Stomach (tissue), 4 donors: Measurements from ENCODE around the gene VRK2.

Source experiments
- EP300 ChIP-seq: sonication (generic); formaldehyde crosslinking; IDR thresholded peaks from one replicate; pipeline ENCODE4 v1.6.1; 2017; ENCODE audit warnings: antibody characterized with exemption
- POLR2A ChIP-seq, 4 donors: fragments of 450-650 bp; IDR thresholded peaks; one replicate each; pipeline ENCODE4 v1.6.1; 2016; ENCODE audit warnings: antibody characterized with exemption in 4 of 4, control low read depth in 2 of 4, mild to moderate bottlenecking in 1 of 4, moderate library complexity in 1 of 4
- POLR2AphosphoS5 ChIP-seq, 3 donors: sonication (generic); formaldehyde crosslinking; IDR thresholded peaks; one replicate each; pipeline ENCODE4 v1.6.1; 2016; ENCODE audit warnings: antibody characterized with exemption in 3 of 3
- TF ChIP-seq, protein P1 (sequence below), 7 experiments: fragments of 450-650 bp in 4 of 7; fragments of 200-600 bp in 3 of 7; sonication (generic) in 3 of 7; IDR thresholded peaks; one replicate each; pipeline ENCODE4 v1.5.1; 2016 to 2019; ENCODE audit warnings: antibody characterized with exemption in 7 of 7, control low read depth in 2 of 7, mild to moderate bottlenecking in 1 of 7

DNA sequence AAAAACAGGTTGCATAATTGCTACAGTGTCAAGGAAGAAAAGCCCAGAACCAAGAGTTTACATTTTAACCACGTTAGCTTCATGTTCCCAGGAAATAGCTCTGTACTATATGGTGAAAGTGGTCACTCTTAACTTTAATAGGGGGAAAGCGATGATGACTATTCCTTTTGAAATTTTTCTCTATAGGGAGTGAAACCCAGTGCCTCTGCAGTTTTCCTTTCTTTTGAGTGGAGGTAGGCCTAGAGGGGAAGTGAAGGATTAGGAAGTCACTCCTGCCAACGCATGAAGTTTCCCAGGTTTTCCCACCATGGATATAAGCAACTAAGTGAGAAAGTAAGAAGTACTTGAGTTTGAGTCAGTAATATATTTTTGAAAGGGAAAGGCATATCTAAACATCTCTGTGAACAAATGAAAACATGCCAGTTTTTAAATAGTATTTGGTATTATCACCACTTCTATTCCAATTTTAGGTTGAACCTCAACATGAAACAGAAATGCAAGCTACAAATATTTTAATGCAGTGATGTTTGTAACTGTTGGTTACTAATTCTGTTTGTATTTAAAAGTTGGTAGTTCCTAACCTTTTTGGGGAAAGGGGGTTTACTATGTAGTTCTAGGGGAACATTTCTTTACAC lies 91.9 kb downstream of the VRK2 start:
- no peak for TF ChIP-seq EP300
- TF ChIP-seq, protein P1, sequence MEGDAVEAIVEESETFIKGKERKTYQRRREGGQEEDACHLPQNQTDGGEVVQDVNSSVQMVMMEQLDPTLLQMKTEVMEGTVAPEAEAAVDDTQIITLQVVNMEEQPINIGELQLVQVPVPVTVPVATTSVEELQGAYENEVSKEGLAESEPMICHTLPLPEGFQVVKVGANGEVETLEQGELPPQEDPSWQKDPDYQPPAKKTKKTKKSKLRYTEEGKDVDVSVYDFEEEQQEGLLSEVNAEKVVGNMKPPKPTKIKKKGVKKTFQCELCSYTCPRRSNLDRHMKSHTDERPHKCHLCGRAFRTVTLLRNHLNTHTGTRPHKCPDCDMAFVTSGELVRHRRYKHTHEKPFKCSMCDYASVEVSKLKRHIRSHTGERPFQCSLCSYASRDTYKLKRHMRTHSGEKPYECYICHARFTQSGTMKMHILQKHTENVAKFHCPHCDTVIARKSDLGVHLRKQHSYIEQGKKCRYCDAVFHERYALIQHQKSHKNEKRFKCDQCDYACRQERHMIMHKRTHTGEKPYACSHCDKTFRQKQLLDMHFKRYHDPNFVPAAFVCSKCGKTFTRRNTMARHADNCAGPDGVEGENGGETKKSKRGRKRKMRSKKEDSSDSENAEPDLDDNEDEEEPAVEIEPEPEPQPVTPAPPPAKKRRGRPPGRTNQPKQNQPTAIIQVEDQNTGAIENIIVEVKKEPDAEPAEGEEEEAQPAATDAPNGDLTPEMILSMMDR (IDR thresholded peaks at IDR 0.05), result no peak
- no peak for TF ChIP-seq POLR2AphosphoS5 (IDR thresholded peaks at IDR 0.05)
- TF ChIP-seq POLR2A (IDR thresholded peaks at IDR 0.05), result no peak
